ENCODE results near the gene TSPYL2.
A peak's percentile ranks its signal among the peaks of the same experiment; 100 is the strongest.

Gene TSPYL2

GRCh38 chrX:53089925-53090324 is 7.8 kb downstream of the TSPYL2 start:
- no peak overlapping the region for H3K4me3 ChIP-seq (ENCODE audit: low read depth, low read length)
- CTCF ChIA-PET: interaction anchor here (0.8 to 3.7 kb wide), 2 partner anchors 17 to 19 kb away, joined by 3 to 23 read pairs; no protein-coding TSS in a partner anchor
- POLR2A ChIA-PET: no interaction called here
- TF ChIP-seq CTCF (IDR thresholded peaks at IDR 0.05; ENCODE audit: insufficient read depth, low read length, missing control alignments): no peak
- no peak for DNase-seq (ENCODE audit: low read depth, low spot score)

DNA sequence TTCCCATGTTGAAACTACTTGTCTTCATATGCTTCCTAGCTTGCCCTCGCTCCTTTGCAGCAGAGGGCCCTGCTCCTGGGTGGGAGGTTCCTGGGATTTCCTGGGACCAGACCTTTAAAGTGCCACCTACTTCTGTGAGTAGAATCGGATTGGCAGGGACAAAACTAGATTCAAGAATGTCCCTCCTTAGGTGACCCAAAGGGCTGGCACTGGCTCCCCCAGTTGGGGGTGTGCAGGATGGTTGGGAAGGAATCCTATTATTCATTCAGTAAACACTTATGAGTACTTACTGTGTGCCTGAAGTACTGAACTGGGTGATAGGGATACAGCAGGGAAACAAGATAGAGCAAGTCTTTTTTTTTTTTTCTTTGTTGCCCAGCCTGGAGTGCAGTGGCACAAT is 9.2 kb downstream of the TSPYL2 start:
- ChIA-PET CTCF (interaction anchor here (3.7 kb wide), 1 partner anchor 20 kb away, joined by 23 read pairs; no protein-coding TSS in a partner anchor), POLR2A (no interaction called here)
- H3K4me3 ChIP-seq (ENCODE audit: low read depth, low read length): no peak overlapping the region
- no peak for DNase-seq (ENCODE audit: low read depth, low spot score)
- TF ChIP-seq CTCF (IDR thresholded peaks at IDR 0.05; ENCODE audit: insufficient read depth, low read length, missing control alignments): no peak

DNA sequence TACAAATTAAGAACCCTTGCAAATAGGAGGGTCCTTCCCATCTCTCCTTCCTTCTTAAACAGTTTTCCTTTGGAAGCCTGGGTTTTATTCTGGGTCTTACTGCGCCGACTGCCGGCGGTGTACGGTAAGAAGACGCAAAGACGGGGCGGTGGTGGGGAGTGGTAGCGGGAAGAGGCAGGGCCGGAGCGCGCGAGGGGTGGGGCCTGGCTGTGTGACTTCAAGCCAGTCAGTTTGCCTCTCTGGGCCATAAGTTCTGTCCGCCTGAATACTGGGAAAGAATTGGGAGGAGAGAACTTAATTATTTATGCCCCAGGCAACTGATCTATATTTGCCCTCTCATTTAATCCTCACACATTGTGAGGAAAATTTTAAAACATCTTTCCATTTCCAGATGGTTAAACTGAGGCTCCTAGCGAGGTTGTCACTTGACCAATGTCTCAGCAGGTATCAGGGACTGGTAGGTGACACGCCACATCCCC is 11.0 kb downstream of the TSPYL2 start:
- ChIA-PET CTCF (no interaction called here), POLR2A (no interaction called here)
- no peak for DNase-seq (ENCODE audit: low read depth, low spot score)
- H3K4me3 ChIP-seq (ENCODE audit: low read depth, low read length): peak overlapping the region; percentile 61
- peak; percentile 59 for TF ChIP-seq CTCF (IDR thresholded peaks at IDR 0.05; ENCODE audit: insufficient read depth, low read length, missing control alignments)

DNA sequence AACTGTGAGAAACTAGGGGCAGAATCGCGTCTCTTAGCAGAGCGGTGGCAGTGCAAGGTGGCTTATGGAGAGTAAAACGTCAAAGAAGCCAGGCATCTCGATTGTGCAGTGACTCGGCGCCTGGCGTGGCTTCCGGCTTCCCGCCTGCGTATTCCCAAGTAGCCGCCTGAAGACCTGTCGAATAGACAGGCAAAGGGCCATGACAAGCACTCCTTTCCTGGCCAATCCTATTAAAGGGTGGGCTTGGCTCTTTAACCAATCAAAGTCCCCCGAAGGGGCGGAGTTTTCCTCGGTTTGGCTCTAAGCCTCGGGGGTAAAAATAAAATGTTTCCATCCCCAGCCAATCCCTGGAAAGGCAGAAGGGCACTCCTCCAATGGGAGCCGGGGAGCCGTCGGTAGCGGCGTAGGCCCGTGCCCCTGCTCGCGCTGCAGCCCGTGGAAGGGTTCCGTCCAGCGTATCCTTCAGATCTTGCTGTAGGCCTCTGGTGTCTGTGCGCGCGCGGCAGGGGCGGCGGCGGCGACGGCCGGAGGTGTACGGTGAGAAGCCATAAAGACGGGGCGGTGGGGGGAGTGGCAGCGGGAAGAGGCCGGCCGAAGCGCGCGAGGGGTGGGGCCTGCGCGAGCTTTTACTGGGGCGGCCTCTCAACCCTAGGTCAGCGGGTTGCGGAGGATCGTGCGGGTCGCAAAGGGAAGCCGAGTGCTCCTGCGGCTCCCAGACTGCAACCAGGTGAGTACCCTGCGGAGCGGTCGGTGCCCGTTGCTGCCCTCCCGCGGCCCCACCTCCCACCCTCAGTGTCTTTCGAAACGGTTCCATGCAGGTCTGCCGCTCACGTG is 11.8 kb downstream of the TSPYL2 start, which contains the start of gene KANTR:
KANTR (plus strand) TSS at position 395 of the 834 bp plus-strand sequence. CDS start 30,131 bp downstream, outside the sequence.
- ChIA-PET POLR2A (interaction anchor here (0.6 kb wide), 1 partner anchor 25 kb away, joined by 5 read pairs; no protein-coding TSS in a partner anchor), CTCF (no interaction called here)
- H3K4me3 ChIP-seq (ENCODE audit: low read depth, low read length): peak within 1 kb of the TSS; percentile 72
- DNase-seq (ENCODE audit: low read depth, low spot score): peak; percentile 68
- TF ChIP-seq CTCF (IDR thresholded peaks at IDR 0.05; ENCODE audit: insufficient read depth, low read length, missing control alignments): no peak

- TF ChIP-seq CTCF (IDR thresholded peaks at IDR 0.05; ENCODE audit: insufficient read depth, low read length, missing control alignments): no peak
- peak overlapping the region; percentile 72 for H3K4me3 ChIP-seq (ENCODE audit: low read depth, low read length)
- no peak for DNase-seq (ENCODE audit: low read depth, low spot score)
- POLR2A ChIA-PET: no interaction called here
- CTCF ChIA-PET: no interaction called here
These were observed 12.4 kb downstream of the TSPYL2 start for GRCh38 chrX:53094582-53094905.

DNA sequence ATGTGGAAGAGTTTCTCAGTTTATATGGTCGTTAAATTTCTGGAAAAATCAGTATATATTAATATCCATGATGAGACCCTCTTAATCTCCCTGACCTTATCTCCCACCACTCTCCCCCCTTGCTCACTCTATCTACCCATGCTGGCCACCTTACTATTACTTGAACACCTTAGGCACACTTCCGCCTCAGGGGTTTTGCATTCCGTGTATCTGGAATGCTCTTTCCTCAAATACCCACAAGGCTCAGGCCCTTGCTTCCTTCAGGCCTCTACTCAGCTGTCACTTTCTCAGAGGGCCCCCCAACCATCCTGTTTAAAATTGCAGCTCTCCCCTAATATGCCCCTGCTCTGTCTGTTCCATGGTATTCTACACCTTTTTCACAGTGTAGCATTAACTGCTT is 13.6 kb downstream of the TSPYL2 start:
- TF ChIP-seq CTCF (IDR thresholded peaks at IDR 0.05; ENCODE audit: insufficient read depth, low read length, missing control alignments): no peak
- no peak for DNase-seq (ENCODE audit: low read depth, low spot score)
- ChIA-PET POLR2A (interaction anchor here (0.6 kb wide), 1 partner anchor 96 kb away, joined by 3 read pairs; no protein-coding TSS in a partner anchor), CTCF (no interaction called here)
- no peak overlapping the region for H3K4me3 ChIP-seq (ENCODE audit: low read depth, low read length)
